Measurements from ENCODE around the gene PCGF2. TPM values are rescaled to one million over a fixed set of nuclear protein-coding genes. Genes with fewer than 3 reads are reported as not detected.
A peak's percentile ranks its signal among the peaks of the same experiment; 100 is the strongest.
"Not testable (repeated sequence)": the region's sequence is repeated elsewhere in the genome, so short reads cannot be mapped to it uniquely, and the experiment has no call there.

Gene PCGF2
- total RNA-seq, 1 donor from 2014 or later: 20.7 TPM

DNA sequence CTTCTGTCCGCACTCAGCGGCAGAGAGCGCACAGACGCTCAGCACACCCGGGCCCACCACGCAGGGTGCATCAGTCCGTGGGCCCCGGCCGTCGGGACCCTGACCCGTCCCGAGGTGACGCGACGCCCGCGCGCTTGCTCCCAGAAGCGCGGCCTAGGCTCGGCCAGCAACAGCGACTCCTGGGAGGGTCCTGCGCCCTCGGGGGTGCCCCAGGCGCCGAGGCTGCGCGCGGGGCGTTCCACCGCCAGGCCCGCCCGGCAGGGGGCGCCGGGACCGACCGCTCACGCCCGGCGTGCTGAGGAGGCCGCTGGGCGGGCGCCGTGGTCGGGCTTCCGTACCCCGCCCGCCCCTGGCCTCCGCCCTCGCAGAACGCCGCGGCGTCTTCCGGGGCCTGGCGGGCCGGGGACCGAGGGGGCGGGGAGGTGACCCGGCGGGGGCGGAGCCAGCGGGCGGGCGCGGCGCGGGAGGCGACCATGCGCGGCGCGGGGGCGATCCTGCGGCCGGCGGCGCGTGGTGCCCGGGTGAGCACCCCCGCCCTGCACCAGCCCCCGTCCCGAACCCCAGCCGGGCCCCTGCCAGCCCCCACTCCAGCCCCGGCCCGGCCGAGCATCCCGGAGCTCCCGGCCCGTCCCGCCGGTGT lies 18.1 kb downstream of the PCGF2 start, which contains the start of gene CISD3:
CISD3 (plus strand) TSS at position 456 of the 640 bp plus-strand sequence; CDS start at position 474, 18 bp downstream.
- no peaks in the 10 kb centered on the region for H3K9me3 ChIP-seq (replicated peaks)
- peaks cover 69% of the 10 kb centered on the region for H3K4me1 ChIP-seq
- H3K4me3 ChIP-seq: peak within 1 kb of the TSS; percentile 81
- peak within 1 kb of the TSS; percentile 97 for H3K27ac ChIP-seq (replicated peaks)
- intact Hi-C loops (cut with micrococcal nuclease): no loop called here
- H3K27me3 ChIP-seq (ENCODE audit: low read depth): no peaks in the 10 kb centered on the region
- peak; percentile 89 for DNase-seq
- TF ChIP-seq CTCF (IDR thresholded peaks at IDR 0.05; ENCODE audit: borderline replicate concordance): peak; percentile 85
- peaks cover 36% of the 10 kb centered on the region for H3K36me3 ChIP-seq

DNA sequence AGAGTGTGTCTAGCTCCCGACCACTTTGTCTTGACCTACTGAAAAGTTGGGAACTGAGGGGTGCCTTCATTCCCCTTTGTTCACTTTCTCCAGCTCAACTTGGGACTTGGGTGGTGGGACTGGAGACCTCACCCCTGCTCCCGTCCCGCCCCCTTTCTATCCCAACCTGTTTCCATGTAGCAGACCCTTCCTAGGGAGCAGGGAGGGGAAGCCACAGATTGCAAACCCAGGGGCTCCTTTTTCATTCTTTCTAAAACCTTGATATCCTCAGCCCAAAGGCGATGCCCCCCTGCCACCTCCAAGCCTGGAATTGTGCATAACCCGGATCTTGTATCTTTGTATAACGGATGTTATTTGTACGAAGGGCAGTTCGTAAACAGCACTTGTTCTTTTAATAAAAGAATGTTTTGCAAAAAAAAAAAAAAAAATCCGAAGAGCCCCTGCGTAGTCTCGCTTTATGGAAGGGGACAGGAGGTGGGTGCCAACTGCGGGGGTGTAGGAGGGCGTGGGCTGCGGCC lies 18.7 kb downstream of the PCGF2 start:
- peaks cover 39% of the 10 kb centered on the region for H3K36me3 ChIP-seq
- no peak for DNase-seq
- H3K27me3 ChIP-seq (ENCODE audit: low read depth): no peaks in the 10 kb centered on the region
- intact Hi-C loops (cut with micrococcal nuclease): no loop called here
- H3K27ac ChIP-seq (replicated peaks): peak overlapping the region; percentile 97
- no peaks in the 10 kb centered on the region for H3K9me3 ChIP-seq (replicated peaks)
- no peak for TF ChIP-seq CTCF (IDR thresholded peaks at IDR 0.05; ENCODE audit: borderline replicate concordance)
- peaks cover 69% of the 10 kb centered on the region for H3K4me1 ChIP-seq
- peak overlapping the region; percentile 81 for H3K4me3 ChIP-seq

GRCh38 chr17:38728290-38728831 lies 19.8 kb downstream of the PCGF2 start:
- H3K4me1 ChIP-seq: peaks cover 64% of the 10 kb centered on the region
- intact Hi-C loops (cut with micrococcal nuclease): no loop called here
- TF ChIP-seq CTCF (IDR thresholded peaks at IDR 0.05; ENCODE audit: borderline replicate concordance): no peak

GRCh38 chr17:38727736-38728135 lies 20.4 kb downstream of the PCGF2 start:
- no peaks in the 10 kb centered on the region for H3K27me3 ChIP-seq (ENCODE audit: low read depth)
- intact Hi-C loops (cut with micrococcal nuclease): no loop called here
- peaks cover 30% of the 10 kb centered on the region for H3K36me3 ChIP-seq
- peak overlapping the region; percentile 97 for H3K27ac ChIP-seq (replicated peaks)
- TF ChIP-seq CTCF (IDR thresholded peaks at IDR 0.05; ENCODE audit: borderline replicate concordance): no peak
- no peak for DNase-seq
- no peaks in the 10 kb centered on the region for H3K9me3 ChIP-seq (replicated peaks)
- H3K4me3 ChIP-seq: no peak overlapping the region
- peaks cover 58% of the 10 kb centered on the region for H3K4me1 ChIP-seq

More at GRCh38 chr17:38728290-38728831, 19.8 kb downstream of the PCGF2 start:
- Histone ChIP-seq H3K27me3 (ENCODE audit: low read depth) (no peaks in the 10 kb centered on the region), H3K9me3 (replicated peaks) (no peaks in the 10 kb centered on the region), H3K4me3 (no peak overlapping the region), H3K27ac (replicated peaks) (peak overlapping the region; percentile 97), H3K36me3 (peaks cover 32% of the 10 kb centered on the region)
- no peak for DNase-seq

GRCh38 chr17:38726145-38726544 lies 22.0 kb downstream of the PCGF2 start:
- peaks cover 35% of the 10 kb centered on the region for H3K36me3 ChIP-seq
- DNase-seq; H3K9me3 ChIP-seq (replicated peaks); H3K27ac ChIP-seq (replicated peaks); H3K27me3 ChIP-seq (ENCODE audit: low read depth); intact Hi-C loops (cut with micrococcal nuclease); H3K4me3 ChIP-seq: not testable (repeated sequence)
- H3K4me1 ChIP-seq: peaks cover 45% of the 10 kb centered on the region

GRCh38 chr17:38725066-38725465 lies 23.1 kb downstream of the PCGF2 start:
- H3K36me3 ChIP-seq: peaks cover 45% of the 10 kb centered on the region
- intact Hi-C loops (cut with micrococcal nuclease): no loop called here
- H3K27ac ChIP-seq (replicated peaks): peak overlapping the region; percentile 43

More at GRCh38 chr17:38725066-38725465, 23.1 kb downstream of the PCGF2 start:
- Histone ChIP-seq H3K27me3 (ENCODE audit: low read depth) (no peaks in the 10 kb centered on the region), H3K9me3 (replicated peaks) (no peaks in the 10 kb centered on the region), H3K4me3 (no peak overlapping the region), H3K4me1 (peaks cover 36% of the 10 kb centered on the region)
- no peak for TF ChIP-seq CTCF (IDR thresholded peaks at IDR 0.05; ENCODE audit: borderline replicate concordance)
- no peak for DNase-seq

Data from left ventricle myocardium inferior (tissue), 1 donor.